ENCODE data around the gene DNMT3A.
A peak's percentile ranks its signal among the peaks of the same experiment; 100 is the strongest.
"Not testable (repeated sequence)": the region's sequence is repeated elsewhere in the genome, so short reads cannot be mapped to it uniquely, and the experiment has no call there.

DNMT3A gene

DNA sequence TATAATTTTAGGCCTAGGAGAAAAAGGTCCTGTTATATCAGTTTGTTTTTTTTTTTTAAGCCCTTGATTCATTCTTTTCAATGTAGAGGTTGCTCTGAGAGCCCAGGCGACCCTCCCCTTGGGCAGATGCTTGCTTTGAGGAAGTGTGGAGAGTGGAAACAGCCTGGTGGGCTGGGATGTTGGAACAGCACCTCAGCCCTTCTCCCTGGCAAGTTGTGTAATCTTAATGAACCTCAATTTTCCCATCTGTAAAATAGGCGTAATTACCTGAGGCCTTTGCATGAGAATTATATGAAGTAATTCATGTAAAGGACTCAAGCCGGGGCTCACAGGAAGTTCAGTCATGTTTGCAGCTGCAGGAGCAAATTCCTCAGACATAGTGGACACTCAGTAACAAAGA lies 123.6 kb downstream of the DNMT3A start:
- no peak overlapping the region for H3K27ac ChIP-seq (ENCODE audit: insufficient read depth, low read length, poor library complexity, severe bottlenecking)
- H3K4me3 ChIP-seq (ENCODE audit: insufficient read depth, low read depth, low read length, poor library complexity, severe bottlenecking) = no peak overlapping the region
- H3K27me3 ChIP-seq (replicated peaks; ENCODE audit: control insufficient read depth, insufficient read depth, low read length, poor library complexity, severe bottlenecking) = no peaks in the 10 kb centered on the region
- H3K36me3 ChIP-seq (ENCODE audit: control insufficient read depth, insufficient read depth, low read length) = no peaks in the 10 kb centered on the region
- no peaks in the 10 kb centered on the region for H3K9me3 ChIP-seq (ENCODE audit: control insufficient read depth, low read length)
- no peaks in the 10 kb centered on the region for H3K4me1 ChIP-seq (ENCODE audit: control insufficient read depth, insufficient read depth, low read length, poor library complexity, severe bottlenecking)
- DNase-seq = no peak

DNA sequence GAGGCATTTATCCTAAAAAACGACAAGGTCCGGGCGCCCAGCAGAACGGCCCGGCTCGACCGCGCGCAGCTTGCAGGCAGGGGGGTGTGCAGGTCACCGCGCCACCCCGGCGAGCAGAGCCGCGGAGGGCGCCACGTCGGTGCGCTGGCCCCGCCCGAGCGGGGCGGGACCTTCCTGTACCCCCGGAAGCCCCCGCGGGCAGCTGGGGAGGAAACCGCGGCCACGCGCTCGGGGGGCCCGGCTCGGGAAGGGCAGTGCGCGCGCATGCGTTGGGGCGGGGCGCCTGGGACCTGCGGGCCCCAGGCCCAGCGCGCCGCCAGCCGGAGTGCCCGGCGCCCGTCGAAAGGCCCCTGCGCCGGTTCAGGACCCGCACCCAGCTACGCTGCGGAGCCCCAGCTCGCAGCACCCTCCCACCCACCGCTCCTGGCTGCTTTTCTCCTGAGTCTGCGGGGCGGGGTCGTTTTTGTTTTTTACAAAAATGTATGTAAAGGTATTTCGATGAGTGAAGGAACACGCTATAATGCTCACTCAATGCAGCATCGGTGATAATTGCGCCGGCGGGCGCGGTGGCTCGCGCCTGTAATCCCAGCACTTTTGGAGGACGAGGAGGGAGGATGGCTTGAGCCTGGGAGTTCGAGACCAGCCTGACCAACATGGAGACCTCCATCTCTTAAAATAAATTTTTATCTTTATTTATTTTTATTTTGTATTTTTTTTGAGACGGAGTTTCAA lies 125.6 kb downstream of the DNMT3A start:
- H3K4me1 ChIP-seq (ENCODE audit: control insufficient read depth, insufficient read depth, low read length, poor library complexity, severe bottlenecking) = no peaks in the 10 kb centered on the region
- H3K36me3 ChIP-seq (ENCODE audit: control insufficient read depth, insufficient read depth, low read length) = no peaks in the 10 kb centered on the region
- peak overlapping the region; percentile 66 for H3K27ac ChIP-seq (ENCODE audit: insufficient read depth, low read length, poor library complexity, severe bottlenecking)
- H3K9me3 ChIP-seq (ENCODE audit: control insufficient read depth, low read length) = no peaks in the 10 kb centered on the region
- H3K4me3 ChIP-seq (ENCODE audit: insufficient read depth, low read depth, low read length, poor library complexity, severe bottlenecking) = peak overlapping the region; percentile 57
- DNase-seq = peak; percentile 68 to 80 (median 74)
- no peaks in the 10 kb centered on the region for H3K27me3 ChIP-seq (replicated peaks; ENCODE audit: control insufficient read depth, insufficient read depth, low read length, poor library complexity, severe bottlenecking)

DNA sequence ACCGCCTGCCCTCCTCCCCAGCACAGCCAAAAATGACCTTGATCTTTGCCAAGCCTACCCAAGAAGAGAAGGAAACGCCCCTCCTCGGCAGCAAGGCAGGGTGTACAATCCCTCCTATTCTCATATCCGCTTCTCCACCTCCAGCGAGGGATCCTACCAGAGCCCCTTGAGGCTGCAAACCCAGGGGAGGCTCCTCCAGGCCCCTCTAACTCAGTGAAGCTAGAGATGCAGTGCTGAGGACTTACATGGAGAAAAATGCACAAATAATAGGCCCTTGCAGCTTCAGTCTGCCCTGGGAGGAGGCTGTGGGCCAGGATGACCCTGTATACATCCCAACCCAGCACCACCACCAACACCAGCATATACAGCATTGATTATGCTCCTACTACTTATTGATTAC lies 126.5 kb downstream of the DNMT3A start:
- Histone ChIP-seq H3K9me3 (ENCODE audit: control insufficient read depth, low read length) (no peaks in the 10 kb centered on the region), H3K4me1 (ENCODE audit: control insufficient read depth, insufficient read depth, low read length, poor library complexity, severe bottlenecking) (no peaks in the 10 kb centered on the region), H3K36me3 (ENCODE audit: control insufficient read depth, insufficient read depth, low read length) (no peaks in the 10 kb centered on the region), H3K27me3 (replicated peaks; ENCODE audit: control insufficient read depth, insufficient read depth, low read length, poor library complexity, severe bottlenecking) (no peaks in the 10 kb centered on the region), H3K27ac (ENCODE audit: insufficient read depth, low read length, poor library complexity, severe bottlenecking) (peak overlapping the region; percentile 21), H3K4me3 (ENCODE audit: insufficient read depth, low read depth, low read length, poor library complexity, severe bottlenecking) (no peak overlapping the region)
- no peak for DNase-seq

DNA sequence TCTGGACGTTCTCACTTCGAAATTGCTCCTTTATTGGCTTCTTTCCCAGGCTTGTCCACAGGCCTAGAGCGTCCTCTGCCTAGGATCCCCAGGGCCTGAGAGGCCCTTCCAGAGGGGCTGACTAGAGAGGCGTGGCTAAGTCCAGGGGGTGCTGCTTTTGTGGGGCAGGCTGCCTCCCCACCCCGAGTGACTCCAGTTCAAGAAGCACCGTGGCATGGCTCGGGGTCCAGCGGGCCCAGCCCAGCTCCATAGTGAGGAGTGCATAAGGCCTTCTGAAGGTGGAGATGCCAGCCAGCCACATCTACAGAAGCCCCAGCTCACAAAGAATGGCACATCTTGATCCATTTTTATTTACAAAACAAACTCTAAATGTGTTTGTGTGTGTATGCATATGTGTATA lies 128.5 kb downstream of the DNMT3A start:
- no peaks in the 10 kb centered on the region for H3K9me3 ChIP-seq (ENCODE audit: control insufficient read depth, low read length)
- H3K27me3 ChIP-seq (replicated peaks; ENCODE audit: control insufficient read depth, insufficient read depth, low read length, poor library complexity, severe bottlenecking) = no peaks in the 10 kb centered on the region
- no peak for DNase-seq
- no peaks in the 10 kb centered on the region for H3K4me1 ChIP-seq (ENCODE audit: control insufficient read depth, insufficient read depth, low read length, poor library complexity, severe bottlenecking)
- no peak overlapping the region for H3K4me3 ChIP-seq (ENCODE audit: insufficient read depth, low read depth, low read length, poor library complexity, severe bottlenecking)
- no peak overlapping the region for H3K27ac ChIP-seq (ENCODE audit: insufficient read depth, low read length, poor library complexity, severe bottlenecking)
- no peaks in the 10 kb centered on the region for H3K36me3 ChIP-seq (ENCODE audit: control insufficient read depth, insufficient read depth, low read length)

DNA sequence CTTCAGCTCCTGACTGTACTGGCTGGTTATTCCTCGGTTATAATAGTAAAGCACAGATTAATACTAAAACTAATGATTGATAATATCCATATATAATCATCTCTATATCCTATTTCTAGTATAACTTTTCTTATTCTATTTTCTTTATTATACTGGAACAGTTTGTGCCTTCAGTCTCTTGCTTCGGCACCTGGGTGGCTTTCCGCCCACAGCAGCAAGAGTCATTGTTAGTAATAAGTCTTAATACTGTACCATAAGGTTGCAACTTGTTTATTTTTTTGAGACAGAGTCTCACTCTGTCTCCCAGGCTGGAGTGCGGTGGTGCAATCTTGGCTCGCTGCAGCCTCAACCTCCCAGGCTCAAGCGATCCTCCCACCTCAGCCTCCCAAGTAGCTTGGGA lies 130.8 kb downstream of the DNMT3A start:
- H3K4me3 ChIP-seq (ENCODE audit: insufficient read depth, low read depth, low read length, poor library complexity, severe bottlenecking); H3K9me3 ChIP-seq (ENCODE audit: control insufficient read depth, low read length); H3K4me1 ChIP-seq (ENCODE audit: control insufficient read depth, insufficient read depth, low read length, poor library complexity, severe bottlenecking); DNase-seq; H3K36me3 ChIP-seq (ENCODE audit: control insufficient read depth, insufficient read depth, low read length); H3K27ac ChIP-seq (ENCODE audit: insufficient read depth, low read length, poor library complexity, severe bottlenecking); H3K27me3 ChIP-seq (replicated peaks; ENCODE audit: control insufficient read depth, insufficient read depth, low read length, poor library complexity, severe bottlenecking): not testable (repeated sequence)

DNA sequence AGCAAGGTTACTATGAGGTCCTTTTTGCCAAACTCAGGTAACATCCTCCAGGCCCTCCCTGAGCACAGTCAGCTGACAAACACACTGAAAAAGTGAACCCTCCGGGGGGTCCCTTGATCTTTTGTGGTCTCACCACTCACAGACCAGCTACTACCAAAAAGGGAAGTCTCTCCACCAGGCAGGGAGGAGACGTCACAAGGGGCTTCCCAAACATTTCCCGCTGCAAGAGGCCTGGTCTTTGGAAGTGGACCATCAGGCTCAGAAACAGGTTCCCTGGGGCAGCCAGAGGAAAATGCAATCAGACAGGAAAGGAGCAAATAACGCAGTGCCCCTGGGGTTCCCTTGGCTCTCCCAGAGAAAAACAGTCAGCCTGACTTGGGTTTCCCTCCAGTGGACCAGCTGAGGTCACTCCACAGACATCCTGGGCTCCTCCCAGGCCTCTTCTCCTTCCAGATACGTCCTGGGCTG lies 134.6 kb downstream of the DNMT3A start:
- no peak for DNase-seq
- no peaks in the 10 kb centered on the region for H3K27me3 ChIP-seq (replicated peaks; ENCODE audit: control insufficient read depth, insufficient read depth, low read length, poor library complexity, severe bottlenecking)
- peaks cover 8% of the 10 kb centered on the region for H3K4me1 ChIP-seq (ENCODE audit: control insufficient read depth, insufficient read depth, low read length, poor library complexity, severe bottlenecking)
- H3K4me3 ChIP-seq (ENCODE audit: insufficient read depth, low read depth, low read length, poor library complexity, severe bottlenecking) = no peak overlapping the region
- H3K27ac ChIP-seq (ENCODE audit: insufficient read depth, low read length, poor library complexity, severe bottlenecking) = no peak overlapping the region
- H3K9me3 ChIP-seq (ENCODE audit: control insufficient read depth, low read length) = no peaks in the 10 kb centered on the region
- no peaks in the 10 kb centered on the region for H3K36me3 ChIP-seq (ENCODE audit: control insufficient read depth, insufficient read depth, low read length)

DNA sequence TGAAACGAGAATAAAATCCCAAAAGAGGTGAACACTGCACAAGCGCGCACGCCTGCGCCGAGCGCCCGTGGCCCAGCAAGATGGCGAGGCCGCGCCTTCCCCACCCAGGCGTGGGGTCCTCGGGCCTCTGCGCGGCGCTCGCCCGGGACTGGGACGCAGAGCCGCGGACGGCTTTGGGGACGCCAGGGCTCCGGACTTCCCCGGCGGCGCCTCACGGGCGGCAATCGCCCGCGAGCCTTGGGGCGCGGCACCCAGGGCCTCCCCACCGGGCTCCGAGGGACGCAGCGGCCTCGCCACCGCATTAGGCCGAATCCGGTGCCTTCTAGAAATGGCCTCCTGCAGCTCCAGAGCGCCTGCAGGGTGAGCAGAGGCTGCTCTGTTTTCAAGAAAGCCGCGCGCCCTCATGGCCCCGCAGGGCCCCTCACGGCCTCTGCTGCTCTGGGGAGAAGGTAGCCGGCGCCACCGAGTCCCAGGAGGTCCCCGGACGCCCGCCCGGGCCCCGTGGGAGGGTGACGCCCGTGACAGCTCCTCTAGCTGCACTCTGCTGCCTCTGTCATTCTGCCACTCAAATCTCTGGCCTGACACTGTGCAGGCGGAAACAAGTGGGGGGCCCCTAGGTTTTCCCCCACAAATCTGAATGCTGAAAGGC lies 137.4 kb downstream of the DNMT3A start:
- Histone ChIP-seq H3K27me3 (replicated peaks; ENCODE audit: control insufficient read depth, insufficient read depth, low read length, poor library complexity, severe bottlenecking) (no peaks in the 10 kb centered on the region), H3K36me3 (ENCODE audit: control insufficient read depth, insufficient read depth, low read length) (no peaks in the 10 kb centered on the region), H3K4me3 (ENCODE audit: insufficient read depth, low read depth, low read length, poor library complexity, severe bottlenecking) (no peak overlapping the region), H3K9me3 (ENCODE audit: control insufficient read depth, low read length) (no peaks in the 10 kb centered on the region), H3K4me1 (ENCODE audit: control insufficient read depth, insufficient read depth, low read length, poor library complexity, severe bottlenecking) (peaks cover 9% of the 10 kb centered on the region), H3K27ac (ENCODE audit: insufficient read depth, low read length, poor library complexity, severe bottlenecking) (no peak overlapping the region)
- DNase-seq = no peak

DNA sequence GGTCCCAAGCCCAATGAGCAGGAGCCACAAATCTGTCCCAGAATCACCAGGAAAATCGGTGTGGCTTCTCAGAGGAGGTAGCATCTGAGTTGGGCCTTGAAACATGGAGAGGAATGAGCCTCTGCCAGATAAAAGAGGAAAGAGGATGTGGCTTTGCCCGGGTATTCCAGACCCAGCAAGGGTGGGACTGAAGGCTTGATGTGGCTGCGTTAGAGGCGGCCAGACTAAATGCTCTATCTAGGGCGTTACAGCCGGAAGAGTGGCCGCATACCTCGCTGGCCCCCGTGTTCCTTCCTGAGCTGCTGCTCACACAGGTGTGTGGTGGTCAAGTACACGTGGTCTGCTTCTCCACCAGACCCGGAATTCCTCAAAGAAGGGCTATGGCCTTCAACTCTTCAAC lies 139.4 kb downstream of the DNMT3A start:
- no peaks in the 10 kb centered on the region for H3K36me3 ChIP-seq (ENCODE audit: control insufficient read depth, insufficient read depth, low read length)
- no peak for DNase-seq
- no peak overlapping the region for H3K27ac ChIP-seq (ENCODE audit: insufficient read depth, low read length, poor library complexity, severe bottlenecking)
- peaks cover 9% of the 10 kb centered on the region for H3K4me1 ChIP-seq (ENCODE audit: control insufficient read depth, insufficient read depth, low read length, poor library complexity, severe bottlenecking)
- no peak overlapping the region for H3K4me3 ChIP-seq (ENCODE audit: insufficient read depth, low read depth, low read length, poor library complexity, severe bottlenecking)
- H3K27me3 ChIP-seq (replicated peaks; ENCODE audit: control insufficient read depth, insufficient read depth, low read length, poor library complexity, severe bottlenecking) = no peaks in the 10 kb centered on the region
- H3K9me3 ChIP-seq (ENCODE audit: control insufficient read depth, low read length) = no peaks in the 10 kb centered on the region

DNA sequence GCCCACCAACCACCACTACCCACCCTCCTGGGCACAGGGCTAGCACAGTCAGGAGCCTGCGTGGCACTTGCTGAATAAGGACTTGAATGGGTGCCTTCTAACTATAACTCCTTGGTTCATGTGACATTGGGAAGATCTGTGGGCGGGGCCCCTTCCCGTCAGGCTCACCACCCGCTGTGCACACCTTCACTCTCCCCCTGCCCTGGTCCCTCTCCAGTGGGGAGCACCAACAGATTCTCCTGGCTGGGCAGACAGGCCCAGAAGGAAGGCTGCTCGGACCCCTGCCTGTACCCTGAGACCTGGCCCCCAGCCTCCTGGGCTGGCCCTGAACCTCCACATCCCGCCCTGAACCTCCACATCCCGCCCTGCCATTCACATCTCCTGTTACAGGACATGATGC lies 139.9 kb downstream of the DNMT3A start:
- Histone ChIP-seq H3K4me1 (ENCODE audit: control insufficient read depth, insufficient read depth, low read length, poor library complexity, severe bottlenecking) (peaks cover 9% of the 10 kb centered on the region), H3K27ac (ENCODE audit: insufficient read depth, low read length, poor library complexity, severe bottlenecking) (no peak overlapping the region), H3K36me3 (ENCODE audit: control insufficient read depth, insufficient read depth, low read length) (no peaks in the 10 kb centered on the region), H3K4me3 (ENCODE audit: insufficient read depth, low read depth, low read length, poor library complexity, severe bottlenecking) (no peak overlapping the region), H3K27me3 (replicated peaks; ENCODE audit: control insufficient read depth, insufficient read depth, low read length, poor library complexity, severe bottlenecking) (no peaks in the 10 kb centered on the region), H3K9me3 (ENCODE audit: control insufficient read depth, low read length) (no peaks in the 10 kb centered on the region)
- DNase-seq = no peak

DNA sequence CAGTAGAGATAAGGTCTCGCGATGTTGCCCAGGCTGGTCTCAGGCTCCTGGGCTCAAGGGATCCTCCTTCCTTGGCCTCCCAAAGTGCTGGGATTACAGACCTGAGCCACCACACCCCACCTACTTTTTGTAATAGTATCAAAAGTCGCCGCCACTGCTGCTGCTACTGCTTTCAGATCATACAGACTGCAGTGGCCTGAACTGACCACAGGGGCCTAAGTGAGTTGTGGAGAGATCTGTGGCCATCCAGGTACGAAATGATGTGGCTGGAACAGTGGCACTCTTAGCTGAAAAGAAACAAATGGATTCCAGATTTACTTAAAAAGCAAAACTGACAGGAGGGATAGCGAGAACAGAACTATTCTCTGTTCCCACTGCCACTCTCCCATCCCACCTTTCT lies 140.5 kb downstream of the DNMT3A start:
- H3K36me3 ChIP-seq (ENCODE audit: control insufficient read depth, insufficient read depth, low read length) = no peaks in the 10 kb centered on the region
- H3K27me3 ChIP-seq (replicated peaks; ENCODE audit: control insufficient read depth, insufficient read depth, low read length, poor library complexity, severe bottlenecking) = no peaks in the 10 kb centered on the region
- no peaks in the 10 kb centered on the region for H3K9me3 ChIP-seq (ENCODE audit: control insufficient read depth, low read length)
- H3K4me1 ChIP-seq (ENCODE audit: control insufficient read depth, insufficient read depth, low read length, poor library complexity, severe bottlenecking) = peaks cover 9% of the 10 kb centered on the region
- H3K4me3 ChIP-seq (ENCODE audit: insufficient read depth, low read depth, low read length, poor library complexity, severe bottlenecking) = no peak overlapping the region
- no peak for DNase-seq
- H3K27ac ChIP-seq (ENCODE audit: insufficient read depth, low read length, poor library complexity, severe bottlenecking) = no peak overlapping the region
